Mucosa of stomach (tissue), 1 donor: ENCODE measurements around the gene EYS.

ENCODE experiments used
- H3K27me3 ChIP-seq: one replicate; pipeline ENCODE4 v1.7.0; 2013; ENCODE audit warnings: mild to moderate bottlenecking, low read length; ENCODE audit not compliant: control insufficient read depth, insufficient read depth
- H3K36me3 ChIP-seq: one replicate; pipeline ENCODE4 v1.7.0; 2013; ENCODE audit warnings: low read length; ENCODE audit not compliant: control insufficient read depth, insufficient read depth
- H3K4me1 ChIP-seq: one replicate; pipeline ENCODE4 v1.7.0; 2013; ENCODE audit warnings: mild to moderate bottlenecking, low read length; ENCODE audit not compliant: control insufficient read depth, insufficient read depth
- H3K4me3 ChIP-seq: one replicate; pipeline ENCODE4 v1.7.0; 2013; ENCODE audit warnings: low read length
- H3K9ac ChIP-seq: one replicate; pipeline ENCODE4 v1.7.0; 2013; ENCODE audit warnings: mild to moderate bottlenecking, low read length, moderate library complexity
- H3K9me3 ChIP-seq: one replicate; pipeline ENCODE4 v1.7.0; 2013; ENCODE audit warnings: mild to moderate bottlenecking, low read length, moderate library complexity; ENCODE audit not compliant: control insufficient read depth
- donor health status: Pancreatic carcinoma.

Gene EYS

DNA sequence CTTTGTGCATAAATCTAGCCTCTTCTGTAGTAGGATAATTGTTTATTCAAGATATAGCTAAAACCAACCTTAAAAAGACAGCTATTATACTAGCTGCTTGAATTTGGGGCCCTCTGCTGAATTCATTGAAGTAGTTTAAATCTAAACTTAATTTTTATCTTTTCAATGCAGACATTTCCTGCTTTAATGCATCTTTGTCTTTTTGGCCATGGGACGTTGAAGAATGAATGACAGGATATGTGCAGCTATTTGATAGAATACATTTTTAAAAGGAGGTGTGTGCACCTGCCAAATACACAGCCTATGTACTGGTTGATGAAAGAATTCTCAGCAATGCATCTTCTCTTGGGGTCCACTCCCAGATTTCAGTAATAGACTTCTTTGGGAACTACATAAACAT, 1546.5 kb downstream of the EYS start:
- H3K9me3 ChIP-seq: no peaks in the 10 kb centered on the region
- H3K4me3 ChIP-seq: no peak overlapping the region
- H3K27me3 ChIP-seq: no peaks in the 10 kb centered on the region
- no peak overlapping the region for H3K9ac ChIP-seq
- no peaks in the 10 kb centered on the region for H3K4me1 ChIP-seq
- H3K36me3 ChIP-seq: no peaks in the 10 kb centered on the region

- Histone ChIP-seq H3K4me1 (no peaks in the 10 kb centered on the region), H3K27me3 (no peaks in the 10 kb centered on the region), H3K9me3 (no peaks in the 10 kb centered on the region), H3K4me3 (no peak overlapping the region), H3K36me3 (no peaks in the 10 kb centered on the region), H3K9ac (no peak overlapping the region)
Measured at GRCh38 chr6:64155063-64155462, 1552.0 kb downstream of the EYS start.

DNA sequence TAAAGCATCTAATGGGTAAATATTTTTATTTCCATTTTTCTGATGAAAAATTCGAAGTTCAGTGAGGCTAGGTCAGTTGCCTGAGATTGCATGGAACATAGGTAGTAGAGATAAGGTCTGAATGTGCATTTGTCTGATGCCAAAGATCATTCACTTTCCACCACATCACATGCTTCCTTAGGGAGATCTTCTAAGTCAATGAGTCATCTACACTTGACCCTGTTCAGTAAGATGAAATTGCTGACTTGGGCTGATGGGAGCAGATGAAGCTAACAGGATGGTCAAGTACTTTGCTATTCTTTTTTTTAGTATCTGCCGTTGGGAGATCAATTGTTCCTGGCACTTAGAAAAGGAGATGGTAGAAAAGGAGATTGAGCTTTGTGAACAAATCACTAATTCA, 1560.2 kb downstream of the EYS start:
- H3K9ac ChIP-seq: no peak overlapping the region
- H3K4me3 ChIP-seq: no peak overlapping the region
- no peaks in the 10 kb centered on the region for H3K9me3 ChIP-seq
- no peaks in the 10 kb centered on the region for H3K36me3 ChIP-seq
- no peaks in the 10 kb centered on the region for H3K4me1 ChIP-seq
- no peaks in the 10 kb centered on the region for H3K27me3 ChIP-seq

DNA sequence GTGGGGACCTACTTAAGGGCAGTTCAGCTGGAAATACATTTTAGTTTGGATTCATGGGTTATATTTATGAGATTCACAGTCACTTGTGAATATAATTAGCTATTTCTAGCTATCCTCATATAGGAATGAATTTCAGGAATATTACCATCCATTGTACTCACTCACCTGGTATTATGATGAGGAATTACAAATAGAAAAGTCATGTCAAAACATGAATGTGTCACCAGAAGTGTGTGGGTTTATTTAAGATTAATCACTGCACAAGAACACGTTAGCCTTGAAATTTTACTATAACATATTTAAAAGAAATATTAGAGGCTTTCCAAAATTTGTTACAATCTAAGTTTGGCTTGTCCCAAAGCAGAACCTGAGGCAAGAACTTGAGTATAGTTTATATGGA, 1560.9 kb downstream of the EYS start:
- H3K9ac ChIP-seq: no peak overlapping the region
- H3K9me3 ChIP-seq: no peaks in the 10 kb centered on the region
- no peaks in the 10 kb centered on the region for H3K27me3 ChIP-seq
- H3K4me3 ChIP-seq: no peak overlapping the region
- H3K4me1 ChIP-seq: no peaks in the 10 kb centered on the region
- no peaks in the 10 kb centered on the region for H3K36me3 ChIP-seq

DNA sequence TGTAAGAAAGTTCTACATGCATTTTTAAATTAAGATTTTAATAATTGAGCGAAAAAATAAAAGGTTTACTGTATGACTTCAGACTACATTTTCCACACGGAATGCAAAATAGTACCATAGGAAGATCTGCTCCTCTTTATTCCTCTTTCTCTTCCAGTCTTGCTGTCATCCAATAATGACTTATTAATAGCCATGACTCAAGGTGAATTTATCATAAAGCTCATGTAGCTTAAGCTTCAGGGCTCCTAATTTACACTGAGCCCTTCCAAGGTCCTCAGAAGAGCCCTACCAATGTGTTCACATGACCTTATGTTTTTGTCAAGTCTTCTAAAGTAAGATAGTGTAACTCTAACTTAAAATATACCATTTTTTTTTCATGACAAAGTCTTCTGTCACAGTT, 1561.4 kb downstream of the EYS start:
- no peaks in the 10 kb centered on the region for H3K4me1 ChIP-seq
- H3K27me3 ChIP-seq: no peaks in the 10 kb centered on the region
- no peak overlapping the region for H3K4me3 ChIP-seq
- H3K36me3 ChIP-seq: no peaks in the 10 kb centered on the region
- no peak overlapping the region for H3K9ac ChIP-seq
- no peaks in the 10 kb centered on the region for H3K9me3 ChIP-seq

DNA sequence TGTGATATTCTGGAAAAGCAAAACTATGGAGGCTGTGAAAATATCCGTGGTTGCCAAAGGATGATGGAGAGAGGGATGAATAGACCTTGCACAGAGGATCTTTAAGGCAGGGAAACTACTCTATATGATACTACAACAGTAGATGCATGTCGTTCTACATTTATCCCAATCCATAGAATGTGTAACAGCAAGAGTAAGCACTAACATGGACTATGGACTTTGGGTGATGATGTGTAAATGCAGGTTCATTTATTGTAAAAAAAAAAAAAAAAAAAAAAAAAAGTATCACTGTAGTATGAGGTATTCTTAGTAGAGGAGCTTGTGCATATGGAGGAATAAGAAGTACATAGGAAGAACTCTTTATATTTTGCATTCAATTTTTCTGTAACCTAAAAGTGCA, 1563.9 kb downstream of the EYS start:
- Histone ChIP-seq H3K36me3 (no peaks in the 10 kb centered on the region), H3K27me3 (no peaks in the 10 kb centered on the region), H3K9ac (no peak overlapping the region), H3K4me3 (no peak overlapping the region), H3K9me3 (no peaks in the 10 kb centered on the region), H3K4me1 (no peaks in the 10 kb centered on the region)

GRCh38 chr6:64141680-64142079, 1565.3 kb downstream of the EYS start:
- no peaks in the 10 kb centered on the region for H3K36me3 ChIP-seq
- H3K4me3 ChIP-seq: no peak overlapping the region
- H3K9ac ChIP-seq: no peak overlapping the region
- H3K4me1 ChIP-seq: no peaks in the 10 kb centered on the region
- H3K27me3 ChIP-seq: no peaks in the 10 kb centered on the region
- no peaks in the 10 kb centered on the region for H3K9me3 ChIP-seq

DNA sequence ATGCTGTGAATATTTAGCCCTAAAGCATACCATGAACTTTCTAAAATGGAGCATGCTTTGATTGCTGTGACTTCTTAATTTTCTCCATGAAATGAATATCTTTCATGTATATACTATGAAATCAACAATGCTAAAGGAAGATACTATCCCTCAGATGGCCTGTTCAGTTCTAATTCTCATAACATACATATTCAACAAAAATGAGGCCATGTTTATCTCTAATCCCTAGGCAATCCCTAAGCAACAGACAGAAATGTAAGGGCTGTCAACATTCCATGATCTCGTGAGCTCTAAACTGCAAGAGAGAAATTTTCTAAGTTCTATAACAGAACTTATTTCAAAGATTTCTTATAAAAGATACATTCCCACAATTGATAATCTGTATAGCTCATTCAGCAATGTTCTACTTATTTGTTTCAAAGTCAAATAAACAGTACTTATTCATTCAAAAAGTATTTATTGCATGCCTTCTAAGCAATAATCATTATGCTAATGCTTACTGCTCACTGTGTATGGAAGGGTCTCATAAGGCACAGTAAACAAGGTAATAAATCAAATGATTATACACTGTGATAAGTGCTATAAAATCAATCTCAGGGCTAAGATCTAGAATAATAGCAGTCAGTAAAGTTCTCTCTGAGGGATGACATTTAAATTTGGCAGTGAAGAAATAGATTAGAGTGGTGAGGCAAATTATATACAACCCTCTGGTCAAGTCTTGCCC, 1578.6 kb downstream of the EYS start:
- Histone ChIP-seq H3K27me3 (no peaks in the 10 kb centered on the region), H3K9ac (no peak overlapping the region), H3K9me3 (no peaks in the 10 kb centered on the region), H3K4me1 (no peaks in the 10 kb centered on the region), H3K36me3 (no peaks in the 10 kb centered on the region), H3K4me3 (no peak overlapping the region)

GRCh38 chr6:64123761-64124633, 1583.0 kb downstream of the EYS start:
- H3K9ac ChIP-seq: no peak overlapping the region
- no peaks in the 10 kb centered on the region for H3K9me3 ChIP-seq
- H3K4me3 ChIP-seq: no peak overlapping the region
- no peaks in the 10 kb centered on the region for H3K27me3 ChIP-seq
- no peaks in the 10 kb centered on the region for H3K36me3 ChIP-seq
- H3K4me1 ChIP-seq: no peaks in the 10 kb centered on the region

DNA sequence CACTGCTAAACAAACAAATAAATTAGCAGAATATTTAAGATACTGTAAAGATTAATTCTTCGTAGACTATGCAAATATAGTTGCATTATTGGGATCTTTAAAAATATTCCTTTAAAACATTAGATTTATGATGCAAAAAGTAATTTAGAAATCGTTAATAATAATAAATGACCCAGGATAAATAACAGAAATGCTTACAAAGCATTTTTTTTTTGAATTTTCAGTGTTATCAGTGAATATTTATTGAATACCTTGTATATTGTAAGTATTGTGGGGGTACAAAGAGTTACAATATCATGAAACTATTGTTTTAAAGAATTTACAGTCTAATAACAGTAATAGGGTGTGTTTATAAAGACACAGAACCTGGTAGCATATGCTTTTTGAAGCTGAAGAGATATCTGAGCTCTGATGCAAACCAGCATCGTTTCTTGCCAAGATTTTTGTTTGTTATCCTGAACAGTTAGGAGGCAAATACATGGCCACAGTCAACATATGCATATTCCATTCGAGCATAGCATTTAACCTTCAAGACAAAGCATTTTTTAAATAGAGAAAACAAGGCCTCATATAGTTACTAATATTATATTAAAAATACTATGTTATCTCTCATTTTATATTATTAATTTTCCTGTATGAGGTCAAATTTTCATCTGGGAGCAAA, 1584.2 kb downstream of the EYS start:
- Histone ChIP-seq H3K4me3 (no peak overlapping the region), H3K27me3 (no peaks in the 10 kb centered on the region), H3K9me3 (no peaks in the 10 kb centered on the region)

DNA sequence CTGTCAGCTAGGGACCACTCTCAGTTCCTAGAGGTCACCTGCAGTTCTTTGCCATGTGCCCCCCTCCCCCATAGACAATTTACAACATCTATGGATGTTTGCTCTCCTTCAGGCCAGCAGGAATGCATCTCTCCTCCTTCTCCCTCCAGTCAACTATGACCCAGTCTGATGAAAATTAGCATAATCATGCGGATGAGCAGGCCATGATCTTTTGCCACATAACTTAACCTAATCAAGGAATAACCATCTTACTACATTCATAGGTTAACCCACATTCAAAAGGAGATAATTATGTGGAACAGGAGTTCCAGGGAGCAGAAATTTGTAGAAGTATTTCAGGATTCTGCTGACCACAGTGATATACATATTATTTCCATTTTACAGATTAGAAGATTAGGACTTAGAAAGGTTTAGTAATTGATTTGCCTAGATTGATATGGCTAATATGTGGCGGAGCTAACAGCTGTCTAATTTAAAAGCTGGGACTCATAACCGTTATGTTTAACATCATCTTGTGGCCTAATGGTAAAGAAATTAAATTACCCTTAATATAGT, 1585.9 kb downstream of the EYS start:
- no peaks in the 10 kb centered on the region for H3K9me3 ChIP-seq
- H3K4me3 ChIP-seq: no peak overlapping the region
- no peaks in the 10 kb centered on the region for H3K4me1 ChIP-seq
- H3K9ac ChIP-seq: no peak overlapping the region
- no peaks in the 10 kb centered on the region for H3K36me3 ChIP-seq
- no peaks in the 10 kb centered on the region for H3K27me3 ChIP-seq

More for the DNA sequence above, 1584.2 kb downstream of the EYS start:
- Histone ChIP-seq H3K36me3 (no peaks in the 10 kb centered on the region), H3K9ac (no peak overlapping the region), H3K4me1 (no peaks in the 10 kb centered on the region)

- Histone ChIP-seq H3K4me1 (no peaks in the 10 kb centered on the region), H3K27me3 (no peaks in the 10 kb centered on the region), H3K4me3 (no peak overlapping the region), H3K9ac (no peak overlapping the region), H3K36me3 (no peaks in the 10 kb centered on the region), H3K9me3 (no peaks in the 10 kb centered on the region)
Measured at GRCh38 chr6:64113704-64114103, 1593.3 kb downstream of the EYS start.
